Mesenchymal stem cell (in vitro differentiated cells and primary cell): Measurements from ENCODE around the gene TRPM3.

ENCODE experiments used
- DNase-seq: peaks from one replicate; pipeline ENCODE4 v3.0.0-alpha.2; 2013
- H2AFZ ChIP-seq: one replicate; pipeline ENCODE4 v1.6.1; 2013; ENCODE audit warnings: low read depth, mild to moderate bottlenecking, control low read depth, inconsistent platforms, low read length, moderate library complexity
- H2AK5ac ChIP-seq: 2 replicates; pipeline ENCODE4 v1.6.1; 2013; ENCODE audit warnings: low read length, moderate library complexity, mild to moderate bottlenecking, inconsistent platforms; ENCODE audit not compliant: severe bottlenecking
- H2BK120ac ChIP-seq: one replicate; pipeline ENCODE4 v1.6.1; 2013; ENCODE audit warnings: low read depth, mild to moderate bottlenecking, inconsistent platforms, low read length, moderate library complexity
- H2BK12ac ChIP-seq, 2 experiments: one replicate each; pipeline ENCODE4 v1.6.1; 2013; ENCODE audit warnings: inconsistent platforms in 2 of 2, low read length in 2 of 2, mild to moderate bottlenecking in 2 of 2, moderate library complexity in 2 of 2, control low read depth in 1 of 2
- H2BK15ac ChIP-seq: one replicate; pipeline ENCODE4 v1.6.1; 2013; ENCODE audit warnings: mild to moderate bottlenecking, low read depth, inconsistent platforms; ENCODE audit not compliant: poor library complexity, severe bottlenecking
- H2BK5ac ChIP-seq: 2 replicates; pipeline ENCODE4 v1.6.1; 2013; ENCODE audit warnings: low read depth, mild to moderate bottlenecking, low read length, control low read depth, inconsistent platforms; ENCODE audit not compliant: poor library complexity, severe bottlenecking
- H3K14ac ChIP-seq, 2 experiments: one replicate each; pipeline ENCODE4 v1.6.1; 2013; ENCODE audit warnings: inconsistent platforms in 2 of 2, low read length in 2 of 2, control low read depth in 1 of 2, mild to moderate bottlenecking in 1 of 2, moderate library complexity in 1 of 2
- H3K18ac ChIP-seq, 2 experiments: one replicate each; pipeline ENCODE4 v1.6.1; 2013; ENCODE audit warnings: inconsistent platforms in 2 of 2, low read length in 2 of 2, control low read depth in 1 of 2, low read depth in 1 of 2, mild to moderate bottlenecking in 1 of 2
- H3K23ac ChIP-seq, 2 experiments: one replicate each; pipeline ENCODE4 v1.6.1; 2013; ENCODE audit warnings: inconsistent platforms in 2 of 2, low read length in 2 of 2, mild to moderate bottlenecking in 2 of 2, moderate library complexity in 2 of 2, control low read depth in 1 of 2
- H3K27ac ChIP-seq: 2 replicates; pipeline ENCODE4 v1.5.1; 2013; ENCODE audit warnings: mild to moderate bottlenecking, moderate library complexity, low read length, control low read depth, inconsistent platforms; ENCODE audit not compliant: poor library complexity, severe bottlenecking
- H3K27me3 ChIP-seq, 2 experiments: 2 replicates each; pipeline versions ENCODE4 v1.6.1 to v1.7.0; 2013; ENCODE audit warnings: low read length in 2 of 2, mild to moderate bottlenecking in 2 of 2, moderate library complexity in 2 of 2, control low read depth in 1 of 2, inconsistent platforms in 1 of 2; ENCODE audit not compliant: control insufficient read depth in 1 of 2, insufficient read depth in 1 of 2
- H3K36me3 ChIP-seq, 2 experiments: 2 replicates each; pipeline versions ENCODE4 v1.6.1 to v1.7.0; 2013; ENCODE audit warnings: low read length in 2 of 2, control low read depth in 1 of 2, inconsistent platforms in 1 of 2, low read depth in 1 of 2, mild to moderate bottlenecking in 1 of 2; ENCODE audit not compliant: insufficient read depth in 2 of 2, control insufficient read depth in 1 of 2
- H3K4ac ChIP-seq, 2 experiments: one replicate each; pipeline ENCODE4 v1.6.1; 2013; ENCODE audit warnings: inconsistent platforms in 2 of 2, low read length in 2 of 2, mild to moderate bottlenecking in 2 of 2, moderate library complexity in 2 of 2, control low read depth in 1 of 2, low read depth in 1 of 2
- H3K4me1 ChIP-seq: 2 replicates; pipeline ENCODE4 v1.6.1; 2013; ENCODE audit warnings: low read depth, low read length, control low read depth; ENCODE audit not compliant: control insufficient read depth, insufficient read depth
- H3K4me2 ChIP-seq: 2 replicates; pipeline ENCODE4 v1.6.1; 2013; ENCODE audit warnings: low read length, mild to moderate bottlenecking, inconsistent platforms; ENCODE audit not compliant: poor library complexity, severe bottlenecking
- H3K4me3 ChIP-seq, 2 experiments: 2 replicates each; pipeline versions ENCODE4 v1.5.1 to v1.7.0; 2013; ENCODE audit warnings: low read length in 2 of 2, mild to moderate bottlenecking in 2 of 2, control low read depth in 1 of 2, low read depth in 1 of 2; ENCODE audit not compliant: insufficient read depth in 1 of 2
- H3K79me1 ChIP-seq: replicated peaks from 2 replicates; pipeline ENCODE4 v1.6.1; 2013; ENCODE audit warnings: mild to moderate bottlenecking, control low read depth, low read length, inconsistent platforms; ENCODE audit not compliant: poor library complexity, severe bottlenecking
- H3K9ac ChIP-seq: 2 replicates; pipeline ENCODE4 v1.7.0; 2013; ENCODE audit warnings: mild to moderate bottlenecking, low read length, moderate library complexity
- H3K9me3 ChIP-seq: 2 replicates; pipeline ENCODE4 v1.7.0; 2013; ENCODE audit warnings: mild to moderate bottlenecking, low read length; ENCODE audit not compliant: control insufficient read depth
- H4K8ac ChIP-seq: one replicate; pipeline ENCODE4 v1.6.1; 2013; ENCODE audit warnings: inconsistent platforms, mild to moderate bottlenecking, low read length, moderate library complexity
- H4K91ac ChIP-seq: one replicate; pipeline ENCODE4 v1.6.1; 2013; ENCODE audit warnings: mild to moderate bottlenecking, low read length, inconsistent platforms
- WGBS: methylation state at CpG from one replicate; pipeline ENCODE4 v1.1.7; 2013; ENCODE audit warnings: mixed read lengths; 5-methylcytosine and 5-hydroxymethylcytosine counted together

The TRPM3 gene

DNA sequence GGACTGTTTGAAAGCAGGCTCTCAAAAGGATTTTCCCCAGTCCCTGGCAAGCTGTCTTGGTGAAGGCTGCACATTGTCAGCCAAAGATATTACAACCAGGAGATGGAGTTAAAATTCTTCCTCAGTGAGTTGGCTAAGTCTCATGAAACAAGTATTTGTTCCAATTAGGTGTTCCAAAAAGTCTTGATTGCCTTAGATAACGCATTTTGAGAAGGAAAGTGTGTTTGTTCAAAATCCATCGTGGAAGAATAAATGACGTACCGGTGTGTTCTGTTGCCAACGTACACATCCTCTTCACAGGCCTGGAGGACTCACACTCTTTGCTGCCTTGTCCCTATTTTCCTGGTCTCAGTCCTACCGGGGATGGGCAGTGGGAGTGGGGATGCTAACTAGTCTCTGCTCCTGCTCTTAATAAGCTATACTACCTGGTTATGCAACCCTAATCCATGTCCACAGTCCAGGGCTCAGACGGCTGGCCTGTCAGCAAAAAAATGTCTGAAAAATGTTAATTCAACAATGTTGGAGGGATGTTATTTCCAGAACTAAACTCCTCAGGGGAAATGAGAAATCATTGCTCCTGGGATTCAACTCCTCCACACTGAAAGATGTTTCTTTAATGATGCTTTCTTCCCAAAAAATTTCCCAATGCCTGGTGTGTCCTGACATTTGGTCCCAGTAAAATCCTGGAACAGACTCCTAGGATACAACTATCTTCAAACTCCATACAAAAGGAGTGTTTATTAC lies 531.7 kb downstream of the TRPM3 start:
- Histone ChIP-seq H3K9me3 (no peaks in the 10 kb centered on the region), H2BK15ac (no peak overlapping the region), H2BK12ac (peak overlapping the region; percentile 70 to 83), H3K79me1 (no peaks in the 10 kb centered on the region), H2BK120ac (no peak overlapping the region), H3K14ac (no peak overlapping the region), H2BK5ac (no peak overlapping the region), H3K36me3 (no peaks in the 10 kb centered on the region), H3K27ac (no peak overlapping the region), H3K18ac (no peak overlapping the region), H3K9ac (peak overlapping the region; percentile 84), H3K4me2 (no peak overlapping the region), H2AK5ac (no peak overlapping the region), H3K4me3 (peak overlapping the region in 1 of 2 experiments; percentile 65), H3K4me1 (no peaks in the 10 kb centered on the region), H3K27me3 (peaks cover 0 to 20% of the 10 kb centered on the region in 2 experiments), H2AFZ (no peak overlapping the region), H4K8ac (peak overlapping the region; percentile 71), H3K23ac (no peak overlapping the region), H3K4ac (no peak overlapping the region), H4K91ac (peak overlapping the region; percentile 59)
- DNase-seq: peak; percentile 66
- 81% methylated on average over 6 of the region's 7 CpGs for WGBS

DNA sequence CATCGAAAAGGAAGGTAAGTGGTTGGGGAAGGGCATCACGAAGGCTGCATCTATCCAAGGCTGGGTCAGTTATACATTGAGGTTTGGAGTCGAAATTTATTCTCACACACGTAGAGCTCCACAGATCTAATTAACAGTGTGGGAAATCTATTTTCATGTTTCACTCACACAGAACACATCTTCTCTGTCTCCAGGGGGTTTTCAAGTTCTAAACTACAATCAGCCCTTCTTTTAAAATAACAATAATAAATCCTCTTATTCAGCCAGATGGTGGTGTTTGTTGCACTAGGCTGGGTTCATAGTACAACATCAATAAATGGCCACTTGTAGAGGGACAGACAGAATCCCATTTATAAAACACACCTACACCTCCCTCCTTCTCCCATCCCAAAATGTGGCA lies 532.4 kb downstream of the TRPM3 start:
- Histone ChIP-seq H4K91ac (no peak overlapping the region), H3K27ac (no peak overlapping the region), H3K4ac (peak overlapping the region in 1 of 2 experiments; percentile 6), H2BK12ac (peak overlapping the region in 1 of 2 experiments; percentile 72), H4K8ac (no peak overlapping the region), H3K27me3 (peaks cover 0 to 26% of the 10 kb centered on the region in 2 experiments), H3K36me3 (no peaks in the 10 kb centered on the region), H3K23ac (no peak overlapping the region), H2BK5ac (no peak overlapping the region), H2BK15ac (no peak overlapping the region), H2BK120ac (no peak overlapping the region), H3K9ac (peak overlapping the region; percentile 84), H3K4me2 (no peak overlapping the region), H3K14ac (no peak overlapping the region), H3K79me1 (no peaks in the 10 kb centered on the region), H3K18ac (no peak overlapping the region), H3K4me3 (peak overlapping the region in 1 of 2 experiments; percentile 65), H3K4me1 (no peaks in the 10 kb centered on the region), H3K9me3 (no peaks in the 10 kb centered on the region), H2AFZ (no peak overlapping the region), H2AK5ac (no peak overlapping the region)
- no peak for DNase-seq
- 92% methylated on average over 4 of the region's 4 CpGs for WGBS

DNA sequence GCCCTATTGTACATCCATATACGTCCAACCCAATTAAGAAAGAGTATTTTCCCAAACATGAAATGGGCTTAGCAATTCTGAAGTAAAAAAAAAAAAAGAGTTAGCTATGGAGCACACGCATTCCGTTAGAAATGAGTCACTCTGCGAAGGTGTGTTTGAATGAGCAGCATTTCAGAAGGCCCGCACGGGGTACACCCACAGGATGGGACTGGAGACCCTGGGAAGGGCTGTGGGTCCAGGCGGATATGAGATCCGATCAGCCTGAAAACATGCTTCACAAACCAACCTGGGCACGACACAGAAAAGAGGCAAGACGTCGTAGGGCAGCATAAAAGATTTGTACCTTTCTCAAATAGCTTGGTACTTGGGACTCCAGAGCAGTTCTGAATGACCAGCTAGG lies 533.0 kb downstream of the TRPM3 start:
- H3K4me2 ChIP-seq: no peak overlapping the region
- no peak overlapping the region for H3K23ac ChIP-seq
- no peak overlapping the region for H3K4me3 ChIP-seq
- H3K9ac ChIP-seq: no peak overlapping the region
- peak overlapping the region; percentile 66 for H2BK15ac ChIP-seq
- H2AK5ac ChIP-seq: no peak overlapping the region
- H3K4ac ChIP-seq: peak overlapping the region in 1 of 2 experiments; percentile 6
- WGBS: 83% methylated on average over 10 of the region's 11 CpGs
- peaks cover 0 to 32% of the 10 kb centered on the region in 2 experiments for H3K27me3 ChIP-seq
- H3K4me1 ChIP-seq: no peaks in the 10 kb centered on the region
- no peak overlapping the region for H2AFZ ChIP-seq
- DNase-seq: no peak
- H3K79me1 ChIP-seq: no peaks in the 10 kb centered on the region
- H4K8ac ChIP-seq: no peak overlapping the region
- H3K18ac ChIP-seq: no peak overlapping the region
- H4K91ac ChIP-seq: no peak overlapping the region
- no peak overlapping the region for H2BK120ac ChIP-seq
- H3K14ac ChIP-seq: no peak overlapping the region
- H2BK5ac ChIP-seq: no peak overlapping the region
- H3K27ac ChIP-seq: no peak overlapping the region
- no peaks in the 10 kb centered on the region for H3K9me3 ChIP-seq
- peak overlapping the region; percentile 51 to 61 for H2BK12ac ChIP-seq
- H3K36me3 ChIP-seq: no peaks in the 10 kb centered on the region

DNA sequence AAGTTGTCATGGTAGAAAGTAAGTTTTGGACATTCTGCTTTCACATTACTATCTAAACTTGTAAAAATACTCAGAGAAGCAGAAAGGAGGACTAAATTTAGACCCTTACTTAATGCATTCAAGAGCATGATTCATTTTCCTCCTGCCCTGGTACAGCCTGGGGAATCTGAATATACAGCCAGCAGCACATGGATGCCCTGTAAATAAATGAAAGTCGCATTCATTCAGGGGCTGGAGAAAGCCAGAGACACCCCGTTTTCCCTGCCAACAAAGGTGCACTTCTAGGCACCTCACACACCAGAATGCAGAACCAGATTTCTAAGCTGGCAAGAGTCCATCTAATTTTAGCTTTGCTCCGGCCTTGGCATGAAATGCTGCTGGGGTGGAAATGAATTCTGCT lies 534.2 kb downstream of the TRPM3 start:
- Histone ChIP-seq H3K27me3 (peaks cover 0 to 37% of the 10 kb centered on the region in 2 experiments), H2BK5ac (no peak overlapping the region), H4K91ac (no peak overlapping the region), H3K4ac (peak overlapping the region in 1 of 2 experiments; percentile 13), H2BK120ac (no peak overlapping the region), H3K79me1 (no peaks in the 10 kb centered on the region), H3K36me3 (no peaks in the 10 kb centered on the region), H2BK15ac (no peak overlapping the region), H3K9me3 (no peaks in the 10 kb centered on the region), H3K18ac (peak overlapping the region in 1 of 2 experiments; percentile 18), H2AFZ (no peak overlapping the region), H3K14ac (no peak overlapping the region), H3K4me3 (no peak overlapping the region), H3K4me2 (no peak overlapping the region), H3K23ac (no peak overlapping the region), H3K9ac (peak overlapping the region; percentile 80), H4K8ac (peak overlapping the region; percentile 59), H3K4me1 (no peaks in the 10 kb centered on the region), H3K27ac (no peak overlapping the region), H2AK5ac (no peak overlapping the region), H2BK12ac (no peak overlapping the region)
- DNase-seq: peak; percentile 93
- WGBS: 62% methylated on average over 3 of the region's 3 CpGs
